Stimulated activated CD8-positive, alpha-beta memory T cell treated with anti-CD3 and anti-CD28 coated beads, Interleukin-12 subunit alpha, Interleukin-12 subunit beta, amount 100 ng/mL, for 1 hour (primary cell): ENCODE results near the gene BBS1.

ENCODE experiments used
- DNase-seq: peaks from one replicate; pipeline ENCODE4 v3.0.0-alpha.2; 2020; ENCODE audit warnings: low read depth

Gene BBS1

DNA sequence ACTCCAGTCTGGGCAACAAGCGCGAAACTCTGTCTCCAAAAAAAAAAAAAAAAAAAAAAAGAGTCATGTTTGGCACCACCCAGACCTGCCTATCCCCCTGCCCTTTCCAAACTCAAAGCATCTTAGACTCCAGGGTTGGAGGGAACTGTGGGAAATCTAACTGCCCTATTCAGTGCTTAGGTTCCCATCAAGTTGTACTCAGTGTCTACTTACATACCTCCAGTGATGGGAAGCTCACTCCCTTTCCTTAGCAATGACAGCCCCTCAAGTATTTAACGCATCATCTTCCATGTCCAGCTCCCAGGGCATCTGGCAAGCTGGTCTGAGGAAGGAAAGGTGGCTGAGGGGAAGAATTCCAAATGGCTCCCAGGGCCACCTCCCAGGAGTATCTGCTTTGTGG, 39.3 kb downstream of the BBS1 start:
- DNase-seq, result no peak

DNA sequence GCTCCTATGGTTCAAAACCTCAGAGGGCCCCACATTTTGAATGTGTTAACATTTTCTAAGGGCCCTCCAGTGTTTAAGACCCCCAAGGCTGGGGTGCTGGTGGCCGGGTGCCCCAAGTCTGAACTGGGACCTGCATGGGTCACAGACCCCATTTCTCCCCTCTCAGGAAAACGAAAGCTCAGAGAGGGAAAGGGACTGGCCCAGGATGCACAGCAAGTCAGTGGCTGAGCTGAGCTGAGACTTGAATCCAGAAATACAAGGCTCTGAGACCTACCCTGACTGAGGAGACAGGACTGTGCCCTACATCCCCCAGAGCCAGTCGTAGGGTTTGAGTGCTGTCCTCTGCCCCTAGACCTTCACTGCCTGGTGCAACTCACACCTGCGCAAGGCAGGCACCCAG, 40.5 kb downstream of the BBS1 start:
- no peak for DNase-seq

DNA sequence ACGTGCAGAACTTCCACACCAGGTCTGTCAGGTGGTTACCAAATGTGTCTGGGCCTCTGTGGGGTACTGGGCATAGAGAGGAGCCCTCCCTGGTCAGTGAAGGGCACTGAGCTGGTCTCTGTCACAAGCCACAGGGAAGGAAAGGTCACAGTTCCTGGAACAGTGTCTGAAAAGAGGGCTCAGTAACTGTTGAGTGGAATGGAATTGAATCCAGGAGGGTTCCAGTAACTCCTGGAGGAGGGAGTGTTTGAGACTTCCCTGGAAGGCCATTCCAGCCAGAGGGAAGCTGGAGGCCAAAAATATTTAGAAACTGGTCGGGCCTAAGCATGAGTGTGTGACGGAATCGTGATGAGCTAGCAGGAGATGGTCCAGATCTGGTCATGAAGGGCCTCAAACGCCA, 44.2 kb downstream of the BBS1 start:
- no peak for DNase-seq

DNA sequence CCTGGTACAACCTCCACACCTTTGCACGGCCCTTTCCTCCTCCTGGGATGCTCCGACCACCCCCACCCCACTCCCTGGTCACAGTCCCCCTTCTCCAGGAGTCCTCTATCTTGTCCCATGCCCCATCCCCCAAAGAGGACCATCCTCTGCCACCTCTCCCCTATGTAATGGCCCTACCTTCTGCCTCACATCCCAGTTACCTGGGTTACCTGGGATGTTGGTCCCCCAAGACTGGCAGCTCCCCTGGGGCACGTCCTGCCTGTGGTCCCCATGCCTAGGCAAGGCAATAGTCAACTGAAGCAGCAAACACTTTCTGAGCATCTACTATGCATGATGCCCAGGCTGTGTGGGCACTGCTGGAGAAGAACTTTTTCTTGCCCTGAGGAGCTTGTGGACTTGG, 45.0 kb downstream of the BBS1 start:
- no peak for DNase-seq

DNA sequence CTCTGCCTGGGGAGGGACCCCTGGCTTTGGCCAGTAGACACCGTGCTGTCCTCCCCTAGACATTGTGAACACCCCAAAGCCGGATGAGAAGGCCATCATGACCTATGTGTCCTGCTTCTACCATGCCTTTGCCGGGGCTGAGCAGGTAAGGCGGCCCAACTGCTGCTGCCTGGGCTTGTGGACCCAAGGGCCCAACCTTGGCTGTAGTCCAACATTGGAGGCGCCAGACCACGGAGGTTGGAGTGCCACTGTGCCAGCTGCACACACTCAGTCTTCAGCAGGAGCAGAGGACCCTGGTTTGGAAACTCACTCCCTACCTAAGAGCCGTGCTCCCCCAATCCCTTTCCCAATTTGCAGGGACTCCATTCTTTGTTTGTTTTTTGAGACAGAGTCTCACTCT, 45.7 kb downstream of the BBS1 start:
- no peak for DNase-seq

DNA sequence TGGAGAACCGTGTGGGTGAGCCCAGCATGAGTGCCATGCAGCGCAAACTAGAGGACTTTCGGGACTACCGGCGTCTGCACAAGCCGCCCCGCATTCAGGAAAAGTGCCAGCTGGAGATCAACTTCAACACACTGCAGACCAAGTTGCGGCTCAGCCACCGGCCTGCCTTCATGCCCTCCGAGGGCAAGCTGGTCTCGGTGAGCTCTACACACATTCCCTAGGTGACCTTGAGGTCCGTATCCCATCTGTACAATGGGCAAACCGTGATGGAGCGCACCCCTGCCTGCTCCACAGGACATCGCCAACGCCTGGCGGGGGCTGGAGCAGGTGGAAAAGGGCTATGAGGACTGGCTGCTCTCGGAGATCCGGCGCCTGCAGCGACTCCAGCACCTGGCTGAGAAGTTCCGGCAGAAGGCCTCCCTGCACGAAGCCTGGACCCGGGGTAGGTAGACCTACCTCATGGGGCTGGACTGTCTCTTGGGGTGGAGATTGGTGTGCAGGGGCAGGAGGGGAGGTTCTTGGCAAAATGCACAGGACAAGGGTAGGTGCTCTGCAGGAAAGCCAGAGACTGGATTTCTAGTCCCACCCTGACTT, 47.4 kb downstream of the BBS1 start:
- DNase-seq, result no peak

DNA sequence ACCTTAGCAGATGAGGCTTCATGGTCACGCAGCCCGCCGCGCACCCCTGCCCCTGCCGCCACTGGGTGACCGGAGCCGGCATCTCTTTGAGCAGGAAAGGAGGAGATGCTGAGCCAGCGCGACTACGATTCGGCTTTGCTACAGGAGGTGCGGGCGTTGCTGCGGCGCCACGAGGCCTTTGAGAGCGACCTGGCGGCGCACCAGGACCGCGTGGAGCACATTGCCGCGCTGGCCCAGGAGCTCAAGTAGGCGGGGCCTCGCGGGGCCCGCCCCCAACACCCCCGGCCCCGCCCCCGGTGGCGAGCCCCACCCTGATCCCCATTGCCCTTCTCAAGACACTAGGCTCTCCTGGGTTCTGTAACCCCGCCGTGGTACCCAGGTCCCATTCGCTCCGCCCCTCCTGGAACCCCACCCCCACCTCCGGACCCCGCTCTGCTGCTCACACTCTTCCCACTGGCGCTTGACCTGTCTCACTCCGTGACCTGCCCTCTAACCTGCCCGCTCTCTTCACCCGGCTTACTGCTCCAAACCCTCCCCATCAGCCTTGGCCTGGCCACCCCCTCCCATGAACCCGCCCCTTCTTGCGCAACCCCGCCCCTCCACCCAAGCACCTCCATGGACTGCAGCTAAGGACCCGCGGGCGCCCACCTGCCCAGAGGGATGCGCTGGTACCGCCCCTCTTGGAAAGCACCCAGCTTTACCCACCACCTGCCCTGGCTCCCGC, 48.9 kb downstream of the BBS1 start:
- no peak for DNase-seq

DNA sequence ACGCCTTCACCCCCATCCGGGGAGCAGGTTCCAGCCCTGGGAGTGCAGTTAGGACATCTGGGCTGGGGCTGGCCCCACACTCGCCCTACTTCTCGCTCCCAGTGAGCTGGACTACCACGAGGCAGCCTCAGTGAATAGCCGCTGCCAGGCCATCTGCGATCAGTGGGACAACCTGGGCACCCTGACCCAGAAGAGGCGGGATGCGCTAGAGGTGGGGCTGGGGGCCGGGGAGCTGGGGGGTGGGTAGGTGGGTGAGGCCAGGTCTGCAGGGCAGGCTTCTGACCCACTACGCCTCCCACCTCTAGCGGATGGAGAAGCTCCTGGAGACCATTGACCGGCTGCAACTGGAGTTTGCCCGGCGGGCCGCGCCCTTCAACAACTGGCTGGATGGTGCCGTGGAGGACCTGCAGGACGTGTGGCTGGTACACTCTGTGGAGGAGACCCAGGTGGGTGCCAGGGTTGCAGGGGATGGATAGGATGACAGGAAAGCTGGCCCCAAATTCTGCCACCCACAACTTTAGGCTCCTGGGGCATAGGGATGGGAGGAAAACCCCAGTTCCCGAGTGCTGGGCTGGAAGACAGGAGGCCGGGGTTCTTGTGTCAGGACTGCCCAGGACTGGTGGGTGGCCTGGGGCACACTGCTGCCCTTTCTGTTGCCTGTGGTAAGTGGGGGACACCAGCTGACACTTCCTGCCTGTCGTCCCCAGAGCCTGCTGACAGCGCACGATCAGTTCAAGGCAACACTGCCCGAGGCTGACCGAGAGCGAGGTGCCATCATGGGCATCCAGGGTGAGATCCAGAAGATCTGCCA, 49.6 kb downstream of the BBS1 start:
- no peak for DNase-seq

DNA sequence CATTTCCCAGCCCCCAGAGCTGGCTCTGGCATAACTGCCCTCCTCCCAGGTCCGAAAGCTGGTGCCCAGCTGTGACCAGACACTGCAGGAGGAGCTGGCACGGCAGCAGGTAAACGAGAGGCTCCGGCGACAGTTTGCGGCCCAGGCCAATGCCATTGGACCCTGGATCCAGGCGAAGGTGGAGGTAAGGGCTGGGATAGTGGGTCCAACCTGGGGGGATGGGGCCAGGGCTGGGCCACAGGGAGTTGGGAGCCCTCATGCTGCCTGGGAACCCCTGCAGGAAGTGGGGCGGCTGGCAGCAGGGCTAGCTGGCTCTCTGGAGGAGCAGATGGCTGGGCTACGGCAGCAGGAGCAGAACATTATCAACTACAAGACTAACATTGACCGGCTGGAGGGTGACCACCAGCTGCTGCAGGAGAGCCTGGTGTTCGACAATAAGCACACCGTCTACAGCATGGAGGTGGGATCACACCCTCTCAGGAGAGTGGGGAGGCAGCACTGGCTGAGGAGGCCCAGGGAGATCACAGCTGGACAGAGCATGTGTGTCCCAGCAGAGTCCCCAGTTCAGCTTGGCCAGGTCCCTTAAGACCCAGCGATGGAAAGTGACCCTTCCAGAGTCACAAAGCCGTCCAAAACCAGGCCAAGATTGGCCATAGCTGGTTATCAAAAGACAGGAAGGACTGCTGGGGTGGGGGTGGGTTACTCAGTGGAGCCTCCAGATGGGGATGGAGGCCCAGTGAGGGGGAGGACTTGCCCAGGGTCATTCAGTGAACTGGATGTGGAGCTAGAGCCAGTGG, 50.9 kb downstream of the BBS1 start:
- DNase-seq, result no peak

DNA sequence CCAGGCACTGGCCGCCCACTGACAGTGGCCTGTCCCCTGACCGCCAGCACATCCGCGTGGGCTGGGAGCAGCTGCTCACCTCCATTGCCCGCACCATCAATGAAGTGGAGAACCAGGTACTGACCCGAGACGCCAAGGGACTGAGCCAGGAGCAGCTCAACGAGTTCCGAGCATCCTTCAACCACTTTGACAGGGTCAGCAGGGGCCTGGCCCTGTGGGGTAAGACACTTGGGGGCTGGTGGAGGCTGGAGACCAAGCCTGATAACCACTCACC, 51.5 kb downstream of the BBS1 start:
- no peak for DNase-seq

DNA sequence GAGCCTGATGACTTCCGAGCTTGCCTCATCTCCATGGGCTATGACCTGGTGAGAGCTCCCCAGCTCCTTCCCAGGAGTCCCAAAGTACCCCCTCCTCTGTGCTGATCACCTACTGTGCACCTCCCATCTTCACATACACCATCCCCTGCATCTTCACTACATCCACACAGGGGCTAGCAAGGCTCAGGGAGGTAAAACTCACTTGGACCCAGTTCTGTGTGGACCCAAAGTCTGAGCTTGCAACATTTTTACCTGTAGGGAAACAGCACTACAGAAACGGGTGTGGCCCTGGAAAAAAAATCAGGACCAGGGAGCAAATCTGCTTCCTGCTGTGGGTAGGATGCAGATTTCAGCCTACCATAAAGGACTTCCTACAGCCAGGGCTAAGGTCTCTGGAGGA, 51.8 kb downstream of the BBS1 start:
- no peak for DNase-seq

DNA sequence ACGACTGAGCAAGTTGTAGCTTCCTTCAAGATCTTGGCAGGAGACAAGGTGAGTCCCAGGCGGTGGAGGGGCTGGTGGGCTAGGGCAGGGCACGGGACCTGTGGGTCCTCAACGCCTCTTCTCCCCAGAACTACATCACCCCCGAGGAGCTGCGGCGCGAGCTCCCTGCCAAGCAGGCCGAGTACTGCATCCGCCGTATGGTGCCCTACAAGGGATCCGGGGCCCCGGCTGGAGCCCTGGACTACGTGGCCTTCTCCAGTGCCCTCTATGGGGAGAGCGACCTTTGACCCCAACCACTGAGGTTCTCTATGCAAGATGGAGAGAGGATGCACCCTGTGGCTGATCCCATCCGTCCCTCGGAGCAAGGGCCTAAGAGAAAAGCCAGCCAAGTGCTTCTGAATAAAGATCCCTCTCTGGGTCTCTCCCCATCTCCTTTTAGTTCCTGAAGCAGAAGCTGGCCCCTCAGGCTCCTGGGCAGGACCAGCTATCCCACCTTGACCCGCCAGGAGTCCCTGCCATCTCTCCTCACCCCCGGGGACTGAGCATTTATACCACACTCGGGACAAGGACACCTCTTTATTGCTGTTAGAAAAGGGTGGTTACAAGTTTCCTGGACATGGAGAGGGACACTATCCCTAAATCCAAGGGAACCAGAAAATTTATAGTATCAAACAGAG, 52.6 kb downstream of the BBS1 start:
- no peak for DNase-seq

DNA sequence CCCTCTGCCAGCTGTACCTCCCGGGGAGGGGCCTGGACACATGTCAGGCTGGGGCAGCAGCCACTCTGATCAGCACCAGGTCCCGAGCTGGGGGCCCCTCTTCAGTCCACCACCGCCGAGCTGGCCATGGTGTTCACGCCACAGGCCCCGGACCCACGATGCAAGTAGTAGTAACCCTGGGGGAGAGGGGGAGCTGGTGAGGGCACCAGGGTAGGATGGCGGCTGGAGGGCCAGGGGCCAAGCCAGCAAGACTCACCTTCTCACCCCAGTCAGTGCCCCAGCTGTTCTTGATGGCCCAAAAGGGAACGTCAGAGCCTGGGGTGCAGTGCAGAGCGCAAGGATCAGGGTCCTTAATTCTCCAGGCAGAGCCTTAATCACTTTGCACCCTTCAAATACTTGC, 53.4 kb downstream of the BBS1 start:
- no peak for DNase-seq

DNA sequence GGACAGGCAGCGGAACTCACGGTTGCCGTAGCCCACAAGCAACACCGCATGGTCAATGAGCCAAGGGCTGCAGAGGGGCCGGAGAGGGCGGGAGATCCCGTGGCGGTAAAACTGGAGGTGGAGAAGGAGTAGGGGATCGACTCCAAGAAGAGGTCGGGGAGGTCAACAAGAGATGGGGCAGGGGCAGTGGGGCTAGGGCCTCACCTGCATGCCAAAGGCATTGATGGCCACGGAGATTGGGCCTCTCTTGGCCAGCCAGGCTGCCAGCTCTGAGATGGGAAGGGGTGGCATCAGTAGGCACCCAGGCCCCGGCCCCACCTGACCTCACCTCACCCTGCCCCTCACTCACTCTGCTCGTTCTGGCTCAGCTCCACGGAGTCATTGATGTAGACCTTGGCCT, 54.1 kb downstream of the BBS1 start:
- DNase-seq, result no peak

DNA sequence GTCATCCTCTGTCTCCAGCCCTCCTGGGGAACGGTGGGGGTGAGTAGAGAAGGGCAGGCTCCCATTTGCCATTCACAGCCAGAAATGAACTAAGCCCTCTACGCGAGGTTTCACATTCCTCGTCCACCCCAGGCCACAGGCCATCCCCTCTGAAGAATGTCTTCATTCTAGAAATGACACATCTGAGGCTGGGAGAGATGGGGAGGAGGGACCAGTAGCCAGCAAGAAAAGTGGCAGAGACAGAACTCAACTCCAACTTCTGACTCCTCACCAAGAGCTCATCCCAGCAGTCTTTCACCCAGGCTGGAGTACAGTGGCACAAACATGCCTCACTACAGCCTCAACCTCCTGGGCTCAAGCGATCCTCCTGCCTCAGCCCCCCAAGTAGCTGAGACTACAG, 54.5 kb downstream of the BBS1 start:
- no peak for DNase-seq

DNA sequence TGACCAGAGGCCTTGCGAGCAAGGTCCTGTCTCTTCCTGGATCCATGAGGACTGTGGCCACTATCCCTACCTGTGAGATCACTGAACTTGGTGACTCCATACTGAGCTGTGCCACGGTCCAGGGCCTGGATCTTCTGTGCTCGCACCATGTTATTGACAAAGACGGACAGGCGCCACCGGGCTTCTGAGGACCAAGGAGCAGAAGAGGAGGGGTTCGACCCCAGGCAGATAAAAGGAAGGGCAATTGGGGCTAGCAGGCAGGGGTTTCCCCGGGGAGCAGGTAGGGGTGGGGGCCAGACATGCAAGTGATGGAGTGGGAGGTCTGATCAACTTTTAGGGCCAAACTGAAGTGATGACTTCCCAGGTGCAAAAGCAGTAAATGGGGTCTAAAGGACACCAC, 55.8 kb downstream of the BBS1 start:
- no peak for DNase-seq

DNA sequence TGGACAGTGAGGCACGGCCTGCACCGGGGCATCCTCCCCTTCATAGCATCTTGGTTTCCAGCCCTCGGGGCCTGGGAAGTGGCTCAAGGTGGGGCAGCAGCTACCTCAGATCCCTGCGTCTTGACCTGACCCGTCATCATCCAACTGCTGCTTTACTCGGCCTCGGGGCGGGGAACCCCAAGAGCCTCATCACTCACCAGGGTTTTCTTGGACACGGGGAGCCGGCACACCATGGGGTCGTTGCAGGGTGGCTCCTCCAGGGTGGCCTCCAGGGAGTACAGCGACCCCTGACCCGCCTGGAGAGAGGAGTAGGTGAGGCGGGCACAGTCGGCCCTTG, 57.3 kb downstream of the BBS1 start:
- DNase-seq, result no peak

DNA sequence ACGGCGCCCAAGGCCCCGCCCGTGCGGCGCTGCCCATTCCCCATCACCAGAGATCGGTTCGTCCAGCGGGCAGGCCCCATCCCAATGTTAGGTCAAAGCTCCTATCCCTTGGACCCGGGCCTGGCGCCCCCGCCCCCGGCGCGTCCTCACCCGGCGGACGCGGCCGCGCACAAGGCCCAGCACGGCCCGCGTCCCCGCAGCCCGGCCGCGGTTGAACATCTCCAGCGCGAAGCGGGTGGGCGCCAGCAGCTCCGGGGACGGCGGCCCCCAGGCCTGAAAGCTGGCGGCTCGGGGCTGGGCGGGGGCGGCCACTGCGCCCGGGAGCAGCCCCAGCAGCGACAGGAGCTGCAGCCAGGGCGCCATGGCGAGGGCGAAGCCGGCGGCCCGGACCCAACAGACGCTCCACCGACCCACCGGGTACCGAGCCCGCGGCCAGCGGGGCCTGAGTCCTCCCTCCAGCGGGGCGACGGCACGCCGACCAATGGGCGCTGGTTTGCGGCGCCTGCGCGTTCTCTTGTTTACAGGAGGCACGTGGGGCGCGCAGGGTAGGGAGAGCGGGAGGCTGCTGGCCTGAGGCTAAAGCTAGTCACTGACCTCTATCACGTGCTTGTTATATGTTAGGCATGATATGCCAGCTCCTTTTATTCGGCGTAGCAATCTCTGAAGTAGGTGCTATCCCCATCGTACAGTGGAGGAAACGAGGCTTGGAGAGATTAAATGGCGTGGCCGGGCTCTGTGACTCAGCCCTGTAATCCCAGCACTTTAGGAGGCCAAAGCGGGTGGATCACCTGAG, 57.9 kb downstream of the BBS1 start, which contains the start of gene CTSF:
TSS of gene CTSF (minus strand) at position 483 of the 793 bp plus-strand sequence. CDS start at position 363, 120 bp downstream.
- peak; percentile 57 for DNase-seq

DNA sequence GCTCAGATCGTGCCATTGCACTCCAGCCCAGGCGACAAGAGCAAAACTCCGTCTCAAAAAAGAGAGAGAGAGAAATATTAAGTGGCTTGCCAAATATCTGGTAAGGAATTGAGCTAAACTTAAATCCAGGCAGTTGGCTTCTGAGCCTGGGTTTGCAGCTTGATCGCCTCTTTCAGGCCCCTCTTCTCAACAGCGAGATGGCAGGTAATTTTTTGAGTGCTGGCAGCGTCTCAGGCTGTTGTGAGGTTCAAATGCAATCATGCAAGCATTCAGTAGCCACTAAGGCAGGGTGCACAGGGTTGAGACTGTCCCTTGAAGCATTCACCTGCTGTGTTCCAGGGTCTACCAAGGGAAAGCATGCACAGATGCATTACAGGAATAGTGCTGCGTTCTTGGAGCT, 58.6 kb downstream of the BBS1 start:
- DNase-seq, result no peak

DNA sequence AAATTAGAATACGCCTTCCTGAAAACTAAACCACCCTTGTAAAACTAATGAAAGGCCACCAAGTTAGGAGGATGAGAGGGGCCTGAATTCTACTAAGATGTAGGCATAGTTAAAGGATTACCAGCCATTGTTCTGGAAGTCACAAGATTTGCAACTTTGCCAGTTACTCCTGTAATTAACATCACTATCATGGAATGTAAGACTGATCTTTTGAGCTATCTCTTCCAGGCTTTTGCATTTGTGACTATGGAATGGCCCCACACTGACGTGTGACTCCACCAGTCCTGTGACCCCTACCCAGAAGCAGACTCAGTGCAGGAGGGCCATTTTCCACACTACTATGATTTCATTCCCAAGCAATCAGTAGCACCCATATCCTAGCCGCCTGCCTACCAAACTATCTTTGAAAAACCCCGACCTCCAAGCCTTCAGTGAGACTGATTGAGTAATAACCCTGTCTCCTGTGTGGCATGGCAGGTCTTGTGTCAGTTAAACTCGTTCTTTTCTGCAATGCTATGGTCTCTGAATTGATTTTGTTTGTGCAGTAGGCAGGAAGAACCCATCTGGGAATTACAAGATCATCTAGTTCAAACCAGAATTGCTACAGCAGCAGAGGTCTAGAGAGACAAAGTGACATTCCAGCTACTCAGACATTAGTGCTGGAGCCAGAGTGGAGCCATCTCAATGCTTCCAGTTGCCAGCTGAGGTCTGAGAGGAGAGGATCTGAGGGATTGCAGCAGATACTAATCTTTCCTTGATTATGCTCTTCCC, 59.8 kb downstream of the BBS1 start:
- DNase-seq, result no peak

DNA sequence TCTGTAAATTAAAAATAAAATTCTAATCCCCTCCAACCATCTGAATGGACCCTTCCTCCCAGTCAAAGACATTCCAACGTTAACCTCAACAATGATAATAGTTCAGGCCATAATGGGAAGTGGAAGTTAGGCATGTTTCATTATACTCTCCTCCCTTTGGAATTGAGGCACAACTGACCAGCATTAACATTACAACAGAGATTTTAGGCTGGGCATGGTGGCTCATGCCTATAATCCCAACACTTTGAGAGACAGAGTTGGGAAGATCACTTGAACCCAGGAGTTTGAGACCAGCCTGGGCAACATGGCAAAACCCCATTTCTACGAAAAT, 60.4 kb downstream of the BBS1 start:
- no peak for DNase-seq
